A673 (cell line): ENCODE measurements around the gene CAPN10. TPM values are rescaled to one million over a fixed set of nuclear protein-coding genes. Genes with fewer than 3 reads are reported as not detected.
A peak's percentile ranks its signal among the peaks of the same experiment; 100 is the strongest.

Experiments
- BruUV-seq: library from RNA; stranded (reverse); fragments of 400-500 nt; replicated peaks from 2 replicates; lab custom pipeline; 2021; lab: Mats Ljungman, UMichigan
- CTCF ChIA-PET: fragments of 300-600 bp; sonication (Branson Sonifier 250); formaldehyde crosslinking; loops from one replicate; lab custom pipeline; 2022; ENCODE audit warnings: antibody characterized with exemption; lab: Charles Lee
- POLR2A ChIA-PET: fragments of 300-600 bp; sonication (Branson Sonifier 250); formaldehyde crosslinking; loops from one replicate; lab custom pipeline; 2022; ENCODE audit warnings: antibody characterized with exemption; ENCODE audit not compliant: low non-redundant PET; lab: Charles Lee
- DNase-seq: peaks from one replicate; pipeline ENCODE4 v3.0.0-alpha.2; 2015; ENCODE audit warnings: low spot score
- H3K27ac ChIP-seq: fragments of 200-600 bp; sonication (generic); 2 replicates; pipeline ENCODE4 v1.5.1; 2016; ENCODE audit warnings: mixed run types, low read depth, mild to moderate bottlenecking, mixed read lengths, antibody characterized with exemption, low read length; ENCODE audit not compliant: poor library complexity, severe bottlenecking
- H3K27me3 ChIP-seq: fragments of 200-600 bp; sonication (generic); replicated peaks from 2 replicates; pipeline ENCODE4 v1.6.1; 2017; ENCODE audit warnings: mixed run types, low read depth, mild to moderate bottlenecking, mixed read lengths, antibody characterized with exemption, low read length; ENCODE audit not compliant: insufficient read depth, poor library complexity
- H3K36me3 ChIP-seq: fragments of 200-600 bp; sonication (generic); 2 replicates; pipeline ENCODE4 v1.6.1; 2016; ENCODE audit warnings: mixed run types, mild to moderate bottlenecking, mixed read lengths, antibody characterized with exemption, low read length; ENCODE audit not compliant: insufficient read depth, poor library complexity, severe bottlenecking
- H3K4me1 ChIP-seq: fragments of 200-600 bp; sonication (generic); 2 replicates; pipeline ENCODE4 v1.6.1; 2017; ENCODE audit warnings: mixed run types, mild to moderate bottlenecking, mixed read lengths, antibody characterized with exemption, low read length; ENCODE audit not compliant: insufficient read depth, poor library complexity, severe bottlenecking
- H3K4me3 ChIP-seq: fragments of 200-600 bp; sonication (generic); 2 replicates; pipeline ENCODE4 v1.5.1; 2016; ENCODE audit warnings: low read depth, mixed run types, mild to moderate bottlenecking, mixed read lengths, low read length; ENCODE audit not compliant: poor library complexity, severe bottlenecking
- H3K9me3 ChIP-seq: fragments of 200-600 bp; sonication (generic); 2 replicates; pipeline ENCODE4 v1.6.1; 2016; ENCODE audit warnings: mixed run types, low read depth, mild to moderate bottlenecking, mixed read lengths, antibody characterized with exemption, low read length; ENCODE audit not compliant: poor library complexity, severe bottlenecking
- EZH2 ChIP-seq: fragments of 200-600 bp; sonication (generic); IDR thresholded peaks from 2 replicates; pipeline ENCODE4 v1.6.1; 2017; ENCODE audit warnings: borderline replicate concordance, low read depth, mild to moderate bottlenecking, mixed read lengths, antibody characterized with exemption, low read length; ENCODE audit not compliant: poor library complexity, severe bottlenecking
- intact Hi-C: fragments of 100-400 bp; cut with micrococcal nuclease; formaldehyde crosslinking; loops from one replicate; pipeline ENCODE4 v1.10.0; 2022; ENCODE audit not compliant: unreplicated experiment
- total RNA-seq: library from RNA; stranded (reverse); gene quantifications from 2 replicates; pipeline ENCODE4 v1.2.3, GENCODE V29; 2021
- TF ChIP-seq, protein P1 (sequence below): fragments of 300-800, 200-600 bp; sonication (generic); conservative IDR thresholded peaks from 2 replicates; pipeline ENCODE4 v1.5.1; 2017; ENCODE audit warnings: low read depth, mild to moderate bottlenecking, antibody characterized with exemption, low read length, moderate library complexity, mixed read lengths

The CAPN10 gene
- total RNA-seq, 1 experiment from 2014 or later: 43.5 TPM

DNA sequence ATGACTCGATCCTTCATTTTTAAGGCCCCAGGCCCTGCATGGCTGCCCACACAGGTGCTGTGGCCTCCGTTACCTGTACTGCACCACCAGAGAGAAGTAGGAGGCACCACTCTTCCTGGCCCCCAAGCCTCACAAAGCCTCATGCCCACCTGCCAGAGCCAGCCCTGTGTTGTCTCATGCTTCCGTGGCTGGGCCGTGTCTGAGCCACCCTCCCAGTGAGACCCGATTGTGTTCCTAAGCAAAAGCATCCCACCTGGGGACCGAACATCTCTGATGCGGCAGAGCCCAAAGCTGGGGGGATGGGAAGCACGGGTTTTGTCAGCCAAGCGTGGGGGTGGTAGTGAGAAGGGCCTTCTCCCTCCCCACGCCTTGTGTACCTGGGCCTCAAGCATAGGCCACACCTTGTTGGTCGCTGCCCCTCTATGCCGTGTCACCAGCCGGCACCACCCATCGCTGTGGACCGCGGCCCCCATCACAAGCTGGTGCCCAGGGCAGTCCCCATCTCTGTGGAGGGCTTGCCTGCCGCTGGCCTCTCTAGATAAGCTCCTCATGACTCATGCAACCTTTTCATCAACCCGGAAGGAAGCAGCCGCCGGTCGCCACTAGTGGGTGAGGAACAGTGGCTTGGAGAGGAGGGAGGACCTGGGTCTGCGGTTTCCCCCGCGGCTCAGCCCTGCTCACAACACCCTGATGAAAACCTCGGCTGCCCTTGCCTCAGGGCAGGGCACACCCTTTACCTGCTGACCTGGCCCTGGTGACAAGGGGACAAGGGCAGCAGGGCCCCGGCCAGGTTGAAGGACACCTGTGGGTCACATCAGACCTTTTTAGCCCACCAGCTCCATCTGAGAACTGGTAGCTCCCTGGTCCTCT, 21.0 kb upstream of the CAPN10 start:
- intact Hi-C loops: loop anchor here (1.0 kb wide), 1 partner anchor 21 kb away; the partner anchor contains the start of gene CAPN10
- TF ChIP-seq, protein P1, sequence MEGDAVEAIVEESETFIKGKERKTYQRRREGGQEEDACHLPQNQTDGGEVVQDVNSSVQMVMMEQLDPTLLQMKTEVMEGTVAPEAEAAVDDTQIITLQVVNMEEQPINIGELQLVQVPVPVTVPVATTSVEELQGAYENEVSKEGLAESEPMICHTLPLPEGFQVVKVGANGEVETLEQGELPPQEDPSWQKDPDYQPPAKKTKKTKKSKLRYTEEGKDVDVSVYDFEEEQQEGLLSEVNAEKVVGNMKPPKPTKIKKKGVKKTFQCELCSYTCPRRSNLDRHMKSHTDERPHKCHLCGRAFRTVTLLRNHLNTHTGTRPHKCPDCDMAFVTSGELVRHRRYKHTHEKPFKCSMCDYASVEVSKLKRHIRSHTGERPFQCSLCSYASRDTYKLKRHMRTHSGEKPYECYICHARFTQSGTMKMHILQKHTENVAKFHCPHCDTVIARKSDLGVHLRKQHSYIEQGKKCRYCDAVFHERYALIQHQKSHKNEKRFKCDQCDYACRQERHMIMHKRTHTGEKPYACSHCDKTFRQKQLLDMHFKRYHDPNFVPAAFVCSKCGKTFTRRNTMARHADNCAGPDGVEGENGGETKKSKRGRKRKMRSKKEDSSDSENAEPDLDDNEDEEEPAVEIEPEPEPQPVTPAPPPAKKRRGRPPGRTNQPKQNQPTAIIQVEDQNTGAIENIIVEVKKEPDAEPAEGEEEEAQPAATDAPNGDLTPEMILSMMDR: no peak
- TF ChIP-seq EZH2: no peak

DNA sequence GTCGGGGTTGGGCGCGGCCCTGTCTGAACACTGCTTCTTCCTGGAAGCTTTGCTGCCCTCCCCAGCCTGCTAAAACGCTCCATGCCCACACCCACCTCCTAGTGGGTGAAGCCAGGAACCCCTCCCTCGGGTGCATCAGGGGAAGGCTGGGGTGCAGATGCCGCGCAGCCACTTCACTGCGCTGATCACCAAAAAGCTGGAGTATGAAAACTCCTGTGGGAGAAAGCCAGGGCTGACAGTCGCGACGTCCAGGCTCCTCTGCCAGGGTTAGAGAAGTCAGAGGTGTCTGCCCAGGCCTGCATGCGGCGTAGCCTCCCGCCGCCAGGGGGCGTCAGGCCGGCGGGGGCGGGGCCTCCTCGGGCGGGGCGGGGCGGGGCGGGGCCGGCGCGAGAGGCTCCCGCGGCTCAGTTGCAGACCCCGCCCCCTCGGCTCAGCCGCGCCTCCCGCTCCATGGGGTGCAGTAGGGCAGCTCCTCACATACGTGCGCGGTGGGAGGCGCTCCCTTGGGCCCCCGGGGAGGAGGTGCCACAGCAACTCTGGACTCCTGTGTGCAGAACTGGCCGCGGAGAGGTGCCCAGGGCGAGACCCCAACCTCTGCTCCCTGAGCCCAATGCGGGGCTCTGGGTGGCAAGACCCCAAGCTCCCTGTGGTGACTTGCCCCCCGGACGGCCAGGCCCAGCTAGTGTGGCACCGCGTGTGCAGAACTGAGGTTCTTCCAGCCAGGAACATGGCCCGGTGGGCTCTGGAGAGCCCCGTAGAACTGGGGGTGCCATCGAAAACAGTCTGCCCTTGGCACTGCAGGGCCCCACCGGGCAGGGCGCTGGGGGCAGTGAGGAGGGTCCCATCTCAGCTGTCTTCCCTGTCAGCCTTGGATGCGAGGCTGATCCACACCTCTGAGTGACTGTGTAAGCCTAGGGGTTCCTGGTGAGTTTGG, 20.1 kb upstream of the CAPN10 start:
- Histone ChIP-seq H3K9me3 (no peaks in the 10 kb centered on the region), H3K4me3 (peak overlapping the region; percentile 70), H3K27me3 (no peaks in the 10 kb centered on the region), H3K36me3 (no peaks in the 10 kb centered on the region), H3K4me1 (peaks cover 21% of the 10 kb centered on the region), H3K27ac (peak overlapping the region; percentile 73)
- peak; percentile 91 for DNase-seq
- TF ChIP-seq EZH2: no peak
- TF ChIP-seq, protein P1: peak; percentile 79
- intact Hi-C loops: loop anchor here (1.0 kb wide), 1 partner anchor 20 kb away; the partner anchor contains the start of gene CAPN10
- POLR2A ChIA-PET: no interaction called here
- no TSS peak for BruUV-seq
- CTCF ChIA-PET: interaction anchor here (1.8 kb wide), 1 partner anchor 20 kb away, joined by 14 read pairs; the partner anchor contains the start of gene CAPN10

More for the DNA sequence above, 21.0 kb upstream of the CAPN10 start:
- Histone ChIP-seq H3K27ac (peak overlapping the region; percentile 73), H3K9me3 (no peaks in the 10 kb centered on the region), H3K4me3 (peak overlapping the region; percentile 17), H3K36me3 (no peaks in the 10 kb centered on the region), H3K4me1 (peaks cover 21% of the 10 kb centered on the region), H3K27me3 (no peaks in the 10 kb centered on the region)
- peak; percentile 58 for DNase-seq
- no TSS peak for BruUV-seq
- ChIA-PET CTCF (interaction anchor here (1.8 kb wide), 1 partner anchor 21 kb away, joined by 14 read pairs; the partner anchor contains the start of gene CAPN10), POLR2A (no interaction called here)
